Panc1 (cell line): ENCODE data around the gene TOGARAM2. TPM values are rescaled to one million over a fixed set of nuclear protein-coding genes. Genes with fewer than 3 reads are reported as not detected.

Experiments
- ATAC-seq: fragments of 200-7000 bp; cut with Tn5 transposase; 2 replicates; pipeline ENCODE4 v1.9.1; 2020; ENCODE audit warnings: mild to moderate bottlenecking, moderate library complexity
- BruUV-seq: library from RNA; stranded (reverse); fragments of 400-500 nt; replicated peaks from 2 replicates; lab custom pipeline; 2021; lab: Mats Ljungman, UMichigan
- CTCF ChIA-PET: fragments of 300-600 bp; sonication (Branson Sonifier 250); formaldehyde crosslinking; loops from one replicate; lab custom pipeline; 2022; ENCODE audit warnings: antibody characterized with exemption; lab: Charles Lee
- POLR2A ChIA-PET: fragments of 300-600 bp; sonication (Branson Sonifier 250); formaldehyde crosslinking; loops from one replicate; lab custom pipeline; 2022; ENCODE audit warnings: antibody characterized with exemption; lab: Charles Lee
- DNase-seq: peaks from one replicate; pipeline ENCODE4 v3.0.0-alpha.2; 2010; ENCODE audit warnings: low read depth, low spot score
- H3K27ac ChIP-seq: 2 replicates; pipeline ENCODE4 v1.5.1; 2011; ENCODE audit warnings: mild to moderate bottlenecking, low read length, inconsistent platforms
- H3K27me3 ChIP-seq: fragments of 200-500 bp; sonication (Bioruptor generic); 2 replicates; pipeline ENCODE4 v1.6.0; 2014; ENCODE audit warnings: low read length, inconsistent platforms; ENCODE audit not compliant: control insufficient read depth, insufficient read depth
- H3K36me3 ChIP-seq: fragments of 200-500 bp; sonication (Bioruptor generic); 2 replicates; pipeline ENCODE4 v1.5.1; 2014; ENCODE audit warnings: inconsistent platforms, mild to moderate bottlenecking, low read length, moderate library complexity; ENCODE audit not compliant: control insufficient read depth, insufficient read depth
- H3K4me1 ChIP-seq: 2 replicates; pipeline ENCODE4 v1.5.1; 2011; ENCODE audit warnings: inconsistent platforms, mild to moderate bottlenecking, low read length, moderate library complexity; ENCODE audit not compliant: control insufficient read depth, insufficient read depth
- H3K4me3 ChIP-seq, 2 experiments: 2 replicates each; pipeline ENCODE4 v1.5.1; 2011 to 2012; ENCODE audit warnings: low read depth in 2 of 2, low read length in 2 of 2, mild to moderate bottlenecking in 2 of 2, inconsistent platforms in 1 of 2, moderate library complexity in 1 of 2
- H3K9me3 ChIP-seq: fragments of 200-500 bp; sonication (Bioruptor generic); 2 replicates; pipeline ENCODE4 v1.5.1; 2014; ENCODE audit warnings: low read depth, mild to moderate bottlenecking, inconsistent platforms, low read length, moderate library complexity; ENCODE audit not compliant: control insufficient read depth, insufficient read depth
- POLR2AphosphoS5 ChIP-seq: IDR thresholded peaks from 2 replicates; pipeline ENCODE4 v1.6.1; 2012; ENCODE audit warnings: mild to moderate bottlenecking, low read depth, low read length, moderate library complexity
- REST ChIP-seq, 2 experiments: IDR thresholded peaks; 2 replicates each; pipeline ENCODE4 v1.6.1; 2011 to 2012; ENCODE audit warnings: low read depth in 2 of 2, control low read depth in 1 of 2, low read length in 1 of 2, mild to moderate bottlenecking in 1 of 2, moderate library complexity in 1 of 2; ENCODE audit not compliant: insufficient read depth in 1 of 2
- SIN3A ChIP-seq: IDR thresholded peaks from 2 replicates; pipeline ENCODE4 v1.6.1; 2012; ENCODE audit warnings: low read depth, mild to moderate bottlenecking, low read length, moderate library complexity, borderline replicate concordance; ENCODE audit not compliant: insufficient read depth
- TCF7L2 ChIP-seq: IDR thresholded peaks from 2 replicates; pipeline ENCODE4 v1.6.1; 2011; ENCODE audit warnings: mild to moderate bottlenecking, low read depth, low read length, inconsistent platforms
- in situ Hi-C: cut with HindIII; loops from 2 replicates; pipeline ENCODE4 v1.10.0; 2016; ENCODE audit warnings: low sequenced_read_pairs, low pct_unique_long_range_greater_than_20kb
- intact Hi-C: fragments of 100-400 bp; cut with micrococcal nuclease; formaldehyde crosslinking; loops from one replicate; pipeline ENCODE4 v1.10.0; 2022; ENCODE audit not compliant: unreplicated experiment
- total RNA-seq: library from RNA; stranded (reverse); gene quantifications from one replicate; pipeline ENCODE4 v1.2.1, GENCODE V29; 2021; ENCODE audit not compliant: unreplicated experiment
- TF ChIP-seq, protein P1 (sequence below): fragments of 450-650 bp; IDR thresholded peaks from 2 replicates; pipeline ENCODE4 v1.5.1; 2017; ENCODE audit warnings: mild to moderate bottlenecking

Gene TOGARAM2
- total RNA-seq, 1 experiment from 2014 or later, result 0.44 TPM

- Histone ChIP-seq H3K27ac (no peak overlapping the region), H3K27me3 (no peaks in the 10 kb centered on the region), H3K9me3 (peaks cover 5% of the 10 kb centered on the region; the same call in 1 of the 2 replicates), H3K4me3 (no peak overlapping the region), H3K36me3 (no peaks in the 10 kb centered on the region), H3K4me1 (no peaks in the 10 kb centered on the region)
- ATAC-seq, result no peak
- ChIA-PET CTCF (no interaction called here), POLR2A (no interaction called here)
- intact Hi-C loops, result no loop called here
- TF ChIP-seq TCF7L2 (no peak), POLR2AphosphoS5 (no peak), SIN3A (no peak), REST (IDR thresholded peaks at IDR 0.05; ENCODE audit: insufficient read depth in 1 of 2, low read depth in 2 of 2, low read length in 1 of 2) (no peak)
- TF ChIP-seq, protein P1, sequence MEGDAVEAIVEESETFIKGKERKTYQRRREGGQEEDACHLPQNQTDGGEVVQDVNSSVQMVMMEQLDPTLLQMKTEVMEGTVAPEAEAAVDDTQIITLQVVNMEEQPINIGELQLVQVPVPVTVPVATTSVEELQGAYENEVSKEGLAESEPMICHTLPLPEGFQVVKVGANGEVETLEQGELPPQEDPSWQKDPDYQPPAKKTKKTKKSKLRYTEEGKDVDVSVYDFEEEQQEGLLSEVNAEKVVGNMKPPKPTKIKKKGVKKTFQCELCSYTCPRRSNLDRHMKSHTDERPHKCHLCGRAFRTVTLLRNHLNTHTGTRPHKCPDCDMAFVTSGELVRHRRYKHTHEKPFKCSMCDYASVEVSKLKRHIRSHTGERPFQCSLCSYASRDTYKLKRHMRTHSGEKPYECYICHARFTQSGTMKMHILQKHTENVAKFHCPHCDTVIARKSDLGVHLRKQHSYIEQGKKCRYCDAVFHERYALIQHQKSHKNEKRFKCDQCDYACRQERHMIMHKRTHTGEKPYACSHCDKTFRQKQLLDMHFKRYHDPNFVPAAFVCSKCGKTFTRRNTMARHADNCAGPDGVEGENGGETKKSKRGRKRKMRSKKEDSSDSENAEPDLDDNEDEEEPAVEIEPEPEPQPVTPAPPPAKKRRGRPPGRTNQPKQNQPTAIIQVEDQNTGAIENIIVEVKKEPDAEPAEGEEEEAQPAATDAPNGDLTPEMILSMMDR, result no peak
- no peak for DNase-seq
- no TSS peak for BruUV-seq
- in situ Hi-C loops, result no loop called here
These were observed 95.0 kb downstream of the TOGARAM2 start for GRCh38 chr2:29075894-29076705.

DNA sequence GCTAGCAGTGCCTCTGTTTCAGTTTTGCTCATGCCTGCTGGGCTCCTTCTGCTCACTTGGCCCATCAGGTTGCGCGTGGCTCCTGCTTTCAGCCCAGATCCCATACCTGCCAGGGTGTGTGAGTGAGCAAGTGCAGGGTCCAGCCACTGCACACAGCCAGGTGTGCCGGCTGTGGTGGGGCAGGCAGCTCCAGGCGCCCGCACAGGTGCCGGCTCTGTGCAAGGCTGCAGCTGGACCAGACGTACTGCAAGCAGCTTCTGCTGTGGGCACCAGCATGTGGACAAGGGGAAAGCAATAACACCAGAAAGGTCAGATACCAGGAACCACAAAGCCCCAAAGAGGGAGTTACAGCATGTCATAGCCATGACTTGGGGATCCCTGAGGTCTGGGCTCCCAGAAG is 98.8 kb downstream of the TOGARAM2 start:
- Histone ChIP-seq H3K27me3 (no peaks in the 10 kb centered on the region), H3K4me3 (no peak overlapping the region), H3K4me1 (no peaks in the 10 kb centered on the region), H3K9me3 (peaks cover 5% of the 10 kb centered on the region; the same call in 1 of the 2 replicates), H3K36me3 (no peaks in the 10 kb centered on the region), H3K27ac (no peak overlapping the region)
- ATAC-seq (no peak), DNase-seq (no peak)
- ChIA-PET CTCF (interaction anchor here (0.6 kb wide), 1 partner anchor 204 kb away, joined by 3 read pairs; no protein-coding TSS in a partner anchor), POLR2A (no interaction called here)
- in situ Hi-C loops, result no loop called here
- no peak for TF ChIP-seq SIN3A
- no peak for TF ChIP-seq REST (IDR thresholded peaks at IDR 0.05; ENCODE audit: insufficient read depth in 1 of 2, low read depth in 2 of 2, low read length in 1 of 2)
- TF ChIP-seq, protein P1, result no peak
- no TSS peak for BruUV-seq
- intact Hi-C loops, result no loop called here
